K562 (cell line): ENCODE results near the gene TCFL5. TPM values are rescaled to one million over a fixed set of nuclear protein-coding genes. Genes with fewer than 3 reads are reported as not detected.

Experiments used
- ARHGAP35 ChIP-seq: fragments of 450-650 bp; IDR thresholded peaks from 2 replicates; pipeline ENCODE4 v1.6.1; 2018; ENCODE audit not compliant: partially characterized antibody
- CHCHD3 ChIP-seq: fragments of 250-450 bp; sonication (Bioruptor Pico); IDR thresholded peaks from 2 replicates; pipeline ENCODE4 v2.1.2; 2022; ENCODE audit warnings: mild to moderate bottlenecking
- MTA3 ChIP-seq: fragments of 450-650 bp; formaldehyde crosslinking; IDR thresholded peaks from 2 replicates; pipeline ENCODE4 v1.6.1; 2017; ENCODE audit warnings: mild to moderate bottlenecking, borderline replicate concordance
- RCOR1 ChIP-seq, 2 experiments: IDR thresholded peaks; 2 replicates each; pipeline ENCODE4 v1.6.1; 2012; ENCODE audit warnings: low read depth in 2 of 2, low read length in 2 of 2, borderline replicate concordance in 1 of 2, improper control_type of control experiment in 1 of 2
- ZBTB1 ChIP-seq: sonication (generic); formaldehyde crosslinking; IDR thresholded peaks from 2 replicates; pipeline ENCODE4 v1.8.1; 2023; ENCODE audit warnings: missing genetic modification reagents, low read depth, mild to moderate bottlenecking, borderline replicate concordance
- polyA plus RNA-seq, 8 experiments: library from polyadenylated mRNA; depleted of rRNA in 4 of 8; stranded (reverse) in 5 of 8; unstranded in 3 of 8; fragments of >200 nt; fragmentation: Nextera tagmentation in 2 of 8; fragmentation: Illumina TruSeq in 1 of 8; extraction: Ambion mirVana in 2 of 8; extraction: Trizol in 1 of 8; gene quantifications; 2 replicates each; pipeline versions ENCODE4 v1.2.1 to v1.2.3, GENCODE V29; 2011 to 2014; ENCODE audit warnings: inconsistent platforms in 1 of 8, missing spikeins in 1 of 8
- total RNA-seq, 7 experiments: library from RNA; depleted of rRNA in 6 of 7; stranded (reverse); fragments of >200 nt in 6 of 7; fragmentation: Illumina TruSeq in 2 of 7; extraction: Trizol in 2 of 7; gene quantifications; 2 replicates each; pipeline versions ENCODE4 v1.2.1 to v1.2.3, GENCODE V29; 2011 to 2021; ENCODE audit warnings: low replicate concordance in 1 of 7
- TF ChIP-seq, protein P1 (sequence below): fragments of 250-450 bp; sonication (Bioruptor Pico); IDR thresholded peaks from 2 replicates; pipeline ENCODE4 v1.5.0; 2021; ENCODE audit warnings: mild to moderate bottlenecking, moderate library complexity
- TF ChIP-seq, protein P2 (sequence below): sonication (generic); formaldehyde crosslinking; IDR thresholded peaks from 2 replicates; pipeline ENCODE4 v1.8.0; 2022; ENCODE audit warnings: mild to moderate bottlenecking, missing genetic modification reagents
- TF ChIP-seq, protein P3 (sequence below), 2 experiments: fragments of 450-650 bp in 1 of 2; IDR thresholded peaks; 2 replicates each; pipeline ENCODE4 v1.6.1; 2011 to 2017; ENCODE audit warnings: low read depth in 2 of 2, antibody characterized with exemption in 1 of 2, borderline replicate concordance in 1 of 2, low read length in 1 of 2, mild to moderate bottlenecking in 1 of 2, mixed read lengths in 1 of 2; ENCODE audit not compliant: control insufficient read depth in 1 of 2
- TF ChIP-seq, protein P4 (sequence below), 2 experiments: IDR thresholded peaks; 2 replicates each; pipeline ENCODE4 v1.6.1; 2011; ENCODE audit warnings: borderline replicate concordance in 1 of 2, control low read depth in 1 of 2, low read depth in 1 of 2, low read length in 1 of 2, mild to moderate bottlenecking in 1 of 2, mixed read lengths in 1 of 2, moderate library complexity in 1 of 2; ENCODE audit not compliant: insufficient read depth in 1 of 2, insufficient read length in 1 of 2, poor library complexity in 1 of 2, severe bottlenecking in 1 of 2; ENCODE audit errors: extremely low read depth in 1 of 2
- TF ChIP-seq, protein P5 (sequence below): fragments of 450-650 bp; IDR thresholded peaks from 2 replicates; pipeline ENCODE4 v1.6.1; 2017; ENCODE audit warnings: antibody characterized with exemption

Gene TCFL5
- total and polyA plus RNA-seq, 9 of the 15 experiments (the other 6 are each of a cell fraction or from before 2014, with no cell fraction given): 1.00 to 12.6 (median 9.1) TPM

DNA sequence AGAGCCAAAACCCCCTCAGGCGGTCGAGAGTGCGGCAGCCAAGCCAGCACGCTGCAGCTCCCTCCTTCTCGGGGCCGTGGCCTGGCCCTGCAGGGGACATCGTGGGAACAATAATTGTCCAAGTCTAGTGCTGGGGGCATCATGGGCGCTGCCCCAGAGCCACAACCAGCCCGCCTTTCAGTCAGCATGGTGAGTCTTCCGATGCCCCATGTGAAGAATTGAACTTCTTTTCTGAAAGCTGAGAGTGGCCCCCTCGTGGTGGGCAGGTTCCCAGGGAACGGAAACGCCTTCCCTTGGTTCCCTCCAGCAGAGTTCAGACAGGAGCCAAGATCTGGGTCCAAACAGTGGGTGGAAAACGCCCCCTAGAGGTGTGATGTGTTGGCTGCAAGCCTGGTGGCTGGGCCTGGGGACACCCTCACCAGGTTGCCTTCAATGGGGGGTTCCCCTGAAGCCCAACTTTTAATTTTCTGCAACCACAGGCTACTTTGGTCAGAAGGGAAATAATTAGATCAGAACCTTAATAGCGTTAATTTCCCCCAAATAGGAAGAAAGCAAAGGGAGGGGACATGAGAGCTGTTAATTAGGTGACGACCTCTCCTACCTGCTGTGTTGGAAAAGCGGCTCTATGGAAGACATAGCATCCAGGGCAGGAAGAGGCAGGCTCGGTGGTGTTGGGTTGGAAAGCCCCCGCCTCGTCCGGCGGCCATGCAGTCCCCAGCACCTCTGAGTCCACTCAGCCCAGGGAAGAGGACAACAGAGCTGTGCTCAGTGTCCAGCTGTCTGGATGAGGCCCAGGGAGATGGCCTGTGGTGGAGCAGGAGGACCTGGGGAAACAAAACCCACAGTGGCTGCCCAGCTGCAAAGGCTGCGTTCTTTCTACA is 70.1 kb downstream of the TCFL5 start (continued):
- TF ChIP-seq, protein P1, sequence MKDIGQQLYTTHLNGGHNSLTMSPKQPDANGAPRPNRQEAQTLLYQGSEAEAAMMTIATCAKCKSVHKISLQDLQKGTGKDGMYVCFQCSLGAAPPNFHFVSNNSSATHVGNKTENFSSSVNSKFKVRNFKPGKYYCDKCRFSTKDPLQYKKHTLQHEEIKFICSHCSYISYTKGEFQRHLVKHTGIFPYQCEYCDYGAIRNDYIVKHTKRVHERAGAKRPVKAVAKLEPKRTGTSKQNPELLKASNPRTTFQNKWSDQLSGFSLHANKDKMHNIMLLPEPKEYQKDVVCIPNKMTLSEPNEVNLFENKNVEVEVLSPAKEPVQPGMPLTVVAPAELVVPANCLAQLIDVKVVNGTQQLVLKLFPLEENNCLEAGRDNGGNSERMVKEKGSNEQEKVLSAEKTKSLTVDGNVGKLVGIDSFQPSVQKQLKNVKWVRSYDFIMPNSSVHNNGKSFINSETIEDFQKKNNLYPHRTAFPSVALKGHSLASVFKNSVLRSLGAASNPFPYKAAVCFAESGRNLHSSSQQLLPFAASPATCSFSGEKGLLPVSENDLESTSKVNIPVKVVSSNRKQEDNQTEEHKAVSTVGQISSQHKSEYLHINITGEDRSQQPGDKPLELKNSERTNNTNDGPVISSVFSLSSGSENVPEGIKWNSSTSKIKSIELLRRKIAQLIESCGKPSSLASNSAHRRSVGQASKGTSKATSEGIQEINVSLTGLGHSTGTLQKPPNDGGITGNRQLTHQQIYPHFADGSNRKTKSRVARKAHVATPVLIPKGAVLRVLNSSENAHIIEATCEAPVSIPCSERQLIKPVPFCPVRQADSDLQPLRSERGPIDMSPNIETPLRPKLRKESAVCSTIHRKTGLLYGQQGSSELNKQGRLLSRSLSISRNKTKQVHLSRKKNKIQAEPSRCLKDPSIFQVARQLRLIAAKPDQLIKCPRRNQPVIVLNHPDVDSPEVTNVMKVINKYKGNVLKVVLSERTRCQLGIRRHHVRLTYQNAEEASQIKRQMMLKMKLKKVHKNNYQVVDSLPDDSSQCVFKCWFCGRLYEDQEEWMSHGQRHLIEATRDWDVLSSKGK: no peak
- TF ChIP-seq RCOR1 (IDR thresholded peaks at IDR 0.05; ENCODE audit: borderline replicate concordance in 1 of 2, low read depth in 2 of 2, low read length in 2 of 2) (peak in 1 of 2 experiments; percentile 32; a peak in 1 of 4 replicates), MTA3 (0 out of 2 replicates have a peak, but pooled peaks have one; percentile 53), ZBTB1 (CRISPR knock-in tag) (no peak), CHCHD3 (CRISPR knock-in tag) (no peak), ARHGAP35 (no peak)
- TF ChIP-seq, protein P2, sequence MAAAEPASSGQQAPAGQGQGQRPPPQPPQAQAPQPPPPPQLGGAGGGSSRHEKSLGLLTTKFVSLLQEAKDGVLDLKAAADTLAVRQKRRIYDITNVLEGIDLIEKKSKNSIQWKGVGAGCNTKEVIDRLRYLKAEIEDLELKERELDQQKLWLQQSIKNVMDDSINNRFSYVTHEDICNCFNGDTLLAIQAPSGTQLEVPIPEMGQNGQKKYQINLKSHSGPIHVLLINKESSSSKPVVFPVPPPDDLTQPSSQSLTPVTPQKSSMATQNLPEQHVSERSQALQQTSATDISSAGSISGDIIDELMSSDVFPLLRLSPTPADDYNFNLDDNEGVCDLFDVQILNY: no peak
- TF ChIP-seq, protein P3, sequence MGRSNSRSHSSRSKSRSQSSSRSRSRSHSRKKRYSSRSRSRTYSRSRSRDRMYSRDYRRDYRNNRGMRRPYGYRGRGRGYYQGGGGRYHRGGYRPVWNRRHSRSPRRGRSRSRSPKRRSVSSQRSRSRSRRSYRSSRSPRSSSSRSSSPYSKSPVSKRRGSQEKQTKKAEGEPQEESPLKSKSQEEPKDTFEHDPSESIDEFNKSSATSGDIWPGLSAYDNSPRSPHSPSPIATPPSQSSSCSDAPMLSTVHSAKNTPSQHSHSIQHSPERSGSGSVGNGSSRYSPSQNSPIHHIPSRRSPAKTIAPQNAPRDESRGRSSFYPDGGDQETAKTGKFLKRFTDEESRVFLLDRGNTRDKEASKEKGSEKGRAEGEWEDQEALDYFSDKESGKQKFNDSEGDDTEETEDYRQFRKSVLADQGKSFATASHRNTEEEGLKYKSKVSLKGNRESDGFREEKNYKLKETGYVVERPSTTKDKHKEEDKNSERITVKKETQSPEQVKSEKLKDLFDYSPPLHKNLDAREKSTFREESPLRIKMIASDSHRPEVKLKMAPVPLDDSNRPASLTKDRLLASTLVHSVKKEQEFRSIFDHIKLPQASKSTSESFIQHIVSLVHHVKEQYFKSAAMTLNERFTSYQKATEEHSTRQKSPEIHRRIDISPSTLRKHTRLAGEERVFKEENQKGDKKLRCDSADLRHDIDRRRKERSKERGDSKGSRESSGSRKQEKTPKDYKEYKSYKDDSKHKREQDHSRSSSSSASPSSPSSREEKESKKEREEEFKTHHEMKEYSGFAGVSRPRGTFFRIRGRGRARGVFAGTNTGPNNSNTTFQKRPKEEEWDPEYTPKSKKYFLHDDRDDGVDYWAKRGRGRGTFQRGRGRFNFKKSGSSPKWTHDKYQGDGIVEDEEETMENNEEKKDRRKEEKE (IDR thresholded peaks at IDR 0.05; ENCODE audit: borderline replicate concordance in 1 of 2, control insufficient read depth in 1 of 2, low read depth in 2 of 2, low read length in 1 of 2): no peak
- TF ChIP-seq, protein P4, sequence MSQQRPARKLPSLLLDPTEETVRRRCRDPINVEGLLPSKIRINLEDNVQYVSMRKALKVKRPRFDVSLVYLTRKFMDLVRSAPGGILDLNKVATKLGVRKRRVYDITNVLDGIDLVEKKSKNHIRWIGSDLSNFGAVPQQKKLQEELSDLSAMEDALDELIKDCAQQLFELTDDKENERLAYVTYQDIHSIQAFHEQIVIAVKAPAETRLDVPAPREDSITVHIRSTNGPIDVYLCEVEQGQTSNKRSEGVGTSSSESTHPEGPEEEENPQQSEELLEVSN (IDR thresholded peaks at IDR 0.05; ENCODE audit: borderline replicate concordance in 1 of 2, extremely low read depth in 1 of 2, insufficient read depth in 1 of 2, insufficient read length in 1 of 2, low read depth in 1 of 2, low read length in 1 of 2, poor library complexity in 1 of 2, severe bottlenecking in 1 of 2): peak; percentile 63 to 89
- TF ChIP-seq, protein P5, sequence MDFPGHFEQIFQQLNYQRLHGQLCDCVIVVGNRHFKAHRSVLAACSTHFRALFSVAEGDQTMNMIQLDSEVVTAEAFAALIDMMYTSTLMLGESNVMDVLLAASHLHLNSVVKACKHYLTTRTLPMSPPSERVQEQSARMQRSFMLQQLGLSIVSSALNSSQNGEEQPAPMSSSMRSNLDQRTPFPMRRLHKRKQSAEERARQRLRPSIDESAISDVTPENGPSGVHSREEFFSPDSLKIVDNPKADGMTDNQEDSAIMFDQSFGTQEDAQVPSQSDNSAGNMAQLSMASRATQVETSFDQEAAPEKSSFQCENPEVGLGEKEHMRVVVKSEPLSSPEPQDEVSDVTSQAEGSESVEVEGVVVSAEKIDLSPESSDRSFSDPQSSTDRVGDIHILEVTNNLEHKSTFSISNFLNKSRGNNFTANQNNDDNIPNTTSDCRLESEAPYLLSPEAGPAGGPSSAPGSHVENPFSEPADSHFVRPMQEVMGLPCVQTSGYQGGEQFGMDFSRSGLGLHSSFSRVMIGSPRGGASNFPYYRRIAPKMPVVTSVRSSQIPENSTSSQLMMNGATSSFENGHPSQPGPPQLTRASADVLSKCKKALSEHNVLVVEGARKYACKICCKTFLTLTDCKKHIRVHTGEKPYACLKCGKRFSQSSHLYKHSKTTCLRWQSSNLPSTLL: no peak
